GM12878 (cell line): Measurements from ENCODE around the gene EPO. TPM values are rescaled to one million over a fixed set of nuclear protein-coding genes. Genes with fewer than 3 reads are reported as not detected.

Experiments
- ATAC-seq: fragments of 200-7000 bp; cut with Tn5 transposase; 3 replicates; pipeline ENCODE4 v1.9.1; 2020; ENCODE audit warnings: mild to moderate bottlenecking, moderate library complexity
- BruUV-seq: library from RNA; stranded (reverse); fragments of 400-500 nt; replicated peaks from 2 replicates; lab custom pipeline; 2021; lab: Mats Ljungman, UMichigan
- CTCF ChIA-PET: fragments of 300-600 bp; sonication (Branson Sonifier 250); formaldehyde crosslinking; extraction: SDS; loops from one replicate; lab custom pipeline; 2021; ENCODE audit warnings: inconsistent platforms; lab: Yijun Ruan, JAX
- POLR2A ChIA-PET: fragments of 350-600 bp; formaldehyde crosslinking; extraction: SDS; loops from one replicate; lab custom pipeline; 2021; ENCODE audit warnings: inconsistent platforms; lab: Charles Lee
- RAD21 ChIA-PET: fragments of 300-600 bp; sonication (Branson Sonifier 250); formaldehyde crosslinking; loops from one replicate; lab custom pipeline; 2023; ENCODE audit warnings: antibody characterized with exemption; ENCODE audit not compliant: unreplicated experiment; lab: Charles Lee
- SMC1A ChIA-PET: fragments of 300-600 bp; sonication (Branson Sonifier 250); formaldehyde crosslinking; loops from one replicate; lab custom pipeline; 2023; ENCODE audit not compliant: unreplicated experiment, uncharacterized antibody; lab: Charles Lee
- DNase-seq: peaks from one replicate; pipeline ENCODE4 v3.0.0-alpha.2; 2011; ENCODE audit warnings: low read depth, low spot score
- FAIRE-seq: peaks from 3 replicates; lab custom pipeline; 2011; peaks lifted over from hg19 to GRCh38; lab: Jason Lieb, UNC
- H2AFZ ChIP-seq: 2 replicates; pipeline ENCODE4 v1.6.0; 2011; ENCODE audit warnings: low read depth, low read length, control low read depth; ENCODE audit not compliant: control insufficient read depth
- H3K27ac ChIP-seq: 2 replicates; pipeline ENCODE4 v1.5.1; 2011; ENCODE audit warnings: control low read depth; ENCODE audit not compliant: control insufficient read depth, insufficient read depth
- H3K27me3 ChIP-seq, 2 experiments: replicated peaks in 1 of 2; 2 replicates each; pipeline versions ENCODE4 v1.6.0 to v1.6.1; 2011; ENCODE audit warnings: low read length in 1 of 2; ENCODE audit not compliant: control insufficient read depth in 2 of 2, insufficient read depth in 2 of 2
- H3K36me3 ChIP-seq, 2 experiments: 2 replicates each; pipeline ENCODE4 v1.5.1; 2011; ENCODE audit warnings: low read length in 1 of 2; ENCODE audit not compliant: control insufficient read depth in 2 of 2, insufficient read depth in 2 of 2
- H3K4me1 ChIP-seq: 2 replicates; pipeline ENCODE4 v1.6.1; 2011; ENCODE audit warnings: mild to moderate bottlenecking, low read length, moderate library complexity, mixed read lengths; ENCODE audit not compliant: control insufficient read depth, insufficient read depth
- H3K4me2 ChIP-seq: 2 replicates; pipeline ENCODE4 v1.6.0; 2011; ENCODE audit warnings: control low read depth; ENCODE audit not compliant: control insufficient read depth, insufficient read depth
- H3K4me3 ChIP-seq: fragments of 200-600 bp; sonication (generic); 2 replicates; pipeline ENCODE4 v1.5.1; 2016
- H3K79me2 ChIP-seq: 2 replicates; pipeline ENCODE4 v1.6.0; 2011; ENCODE audit warnings: low read length; ENCODE audit not compliant: control insufficient read depth, insufficient read depth
- H3K9ac ChIP-seq: 2 replicates; pipeline ENCODE4 v1.8.0; 2011; ENCODE audit warnings: low read length, control low read depth, mixed read lengths; ENCODE audit not compliant: control insufficient read depth, insufficient read depth
- H3K9me3 ChIP-seq: replicated peaks from 3 replicates; pipeline ENCODE4 v1.5.1; 2011; ENCODE audit warnings: mild to moderate bottlenecking, low read length; ENCODE audit not compliant: control insufficient read depth, insufficient read depth
- H4K20me1 ChIP-seq: 2 replicates; pipeline ENCODE4 v1.6.0; 2011; ENCODE audit not compliant: control insufficient read depth, insufficient read depth
- BHLHE40 ChIP-seq, 2 experiments: fragments of 450-650 bp in 1 of 2; IDR thresholded peaks; 2 replicates each; pipeline ENCODE4 v1.6.1; 2011 to 2017; ENCODE audit warnings: low read depth in 2 of 2, borderline replicate concordance in 1 of 2, improper control_type of control experiment in 1 of 2, low read length in 1 of 2, mild to moderate bottlenecking in 1 of 2
- FOXM1 ChIP-seq: IDR thresholded peaks from 2 replicates; pipeline ENCODE4 v1.6.1; 2012; ENCODE audit warnings: low read depth, mild to moderate bottlenecking, inconsistent platforms, low read length, moderate library complexity
- HDGF ChIP-seq: fragments of 450-650 bp; IDR thresholded peaks from 2 replicates; pipeline ENCODE4 v1.6.1; 2016; ENCODE audit warnings: antibody characterized with exemption
- KAT2A ChIP-seq: conservative IDR thresholded peaks from 2 replicates; pipeline ENCODE4 v1.6.1; 2011; ENCODE audit warnings: low read depth, low read length; ENCODE audit not compliant: control insufficient read depth
- MEF2B ChIP-seq: fragments of 450-650 bp; IDR thresholded peaks from 2 replicates; pipeline ENCODE4 v1.6.1; 2018; ENCODE audit warnings: mild to moderate bottlenecking, moderate library complexity; ENCODE audit not compliant: partially characterized antibody, poor library complexity, severe bottlenecking
- SIN3A ChIP-seq: IDR thresholded peaks from 2 replicates; pipeline ENCODE4 v1.6.1; 2012; ENCODE audit warnings: low read depth, low read length, improper control_type of control experiment
- SREBF1 ChIP-seq: IDR thresholded peaks from 2 replicates; pipeline ENCODE4 v1.6.1; 2012; ENCODE audit warnings: mild to moderate bottlenecking, low read length
- ZNF274 ChIP-seq: IDR thresholded peaks from one replicate; pipeline ENCODE4 v1.8.0; 2011; ENCODE audit not compliant: insufficient read length, insufficient read depth
- ZNF384 ChIP-seq: IDR thresholded peaks from 2 replicates; pipeline ENCODE4 v1.6.1; 2012; ENCODE audit warnings: low read depth, mild to moderate bottlenecking, low read length, improper control_type of control experiment, borderline replicate concordance
- WGBS: methylation state at CpG from one replicate; pipeline ENCODE4 v1.1.6; 2016; ENCODE audit warnings: low lambda C conversion rate; ENCODE audit not compliant: insufficient replicate concordance, insufficient coverage; ENCODE audit errors: missing lambda C conversion rate; 5-methylcytosine and 5-hydroxymethylcytosine counted together
- in situ Hi-C: fragments of 300-500 bp; cut with MboI; formaldehyde crosslinking; loops from 9 replicates; pipeline ENCODE4 v1.14.3; 2018; ENCODE audit warnings: mixed read lengths
- intact Hi-C: fragments of 100-400 bp; cut with micrococcal nuclease; formaldehyde crosslinking; loops from one replicate; pipeline ENCODE4 v1.14.2; 2022; ENCODE audit not compliant: unreplicated experiment
- polyA plus RNA-seq, 11 experiments: library from polyadenylated mRNA; depleted of rRNA in 4 of 11; unstranded in 6 of 11; stranded (reverse) in 5 of 11; fragments of >200 nt; fragmentation: Nextera tagmentation in 4 of 11; fragmentation: Illumina TruSeq in 1 of 11; extraction: Ambion mirVana in 4 of 11; extraction: Trizol in 1 of 11; gene quantifications; 1 replicate in 1 of 11; 2 replicates in 10 of 11; pipeline versions ENCODE4 v1.2.1 to v1.2.3, GENCODE V29; 2011 to 2016; ENCODE audit warnings: inconsistent platforms in 2 of 11, missing spikeins in 2 of 11, low read depth in 1 of 11
- total RNA-seq, 4 experiments: library from RNA; depleted of rRNA in 3 of 4; stranded (reverse); fragments of >200 nt in 3 of 4; fragmentation: Illumina TruSeq in 1 of 4; extraction: Trizol in 1 of 4; gene quantifications; 2 replicates each; pipeline versions ENCODE4 v1.2.1 to v1.2.3, GENCODE V29; 2013 to 2021

EPO gene
- total and polyA plus RNA-seq, 10 of the 15 experiments (the other 5 are each of a cell fraction or from before 2014, with no cell fraction given), result 0.06 to 0.19 TPM; not detected in 8

- 0% methylated on average over 2 of the region's 3 CpGs for WGBS
- no TSS peak for BruUV-seq
- intact Hi-C loops, result no loop called here
- H4K20me1 ChIP-seq, result no peaks in the 10 kb centered on the region
- SMC1A ChIA-PET, result no interaction called here
- peaks cover 0 to 2% of the 10 kb centered on the region in 2 experiments; a peak in 1 of 4 replicates for H3K27me3 ChIP-seq
- TF ChIP-seq BHLHE40 (IDR thresholded peaks at IDR 0.05; ENCODE audit: borderline replicate concordance in 1 of 2, low read depth in 2 of 2, low read length in 1 of 2), result no peak
- TF ChIP-seq FOXM1, result no peak
- TF ChIP-seq HDGF, result no peak
- TF ChIP-seq SIN3A, result no peak
- no peak for TF ChIP-seq KAT2A
- no peak for TF ChIP-seq SREBF1
- TF ChIP-seq ZNF274, result no peak
- TF ChIP-seq MEF2B, result no peak
- no peak for TF ChIP-seq ZNF384
- TF ChIP-seq, all 136 proteins: peak for 0
- POLR2A ChIA-PET, result no interaction called here
- Histone ChIP-seq H3K9me3 (no peaks in the 10 kb centered on the region), H3K79me2 (no peaks in the 10 kb centered on the region), H3K4me3 (no peak overlapping the region), H3K36me3 (no peaks in the 10 kb centered on the region), H3K4me1 (no peaks in the 10 kb centered on the region), H3K9ac (no peak overlapping the region), H3K27ac (no peak overlapping the region), H2AFZ (no peak overlapping the region), H3K4me2 (no peak overlapping the region)
- in situ Hi-C loops, result no loop called here
- CTCF ChIA-PET, result no interaction called here
- FAIRE-seq, result no peak
- RAD21 ChIA-PET, result no interaction called here
- ATAC-seq, result no peak
- DNase-seq, result no peak
Observed at GRCh38 chr7:100753750-100754149, 33.5 kb downstream of the EPO start.
